SH-SY5Y (cell line): Measurements from ENCODE around the gene GABARAPL2.

Experiments
- GATA2 ChIP-seq: IDR thresholded peaks from 2 replicates; pipeline ENCODE4 v1.6.1; 2011; ENCODE audit warnings: mild to moderate bottlenecking, low read depth, low read length
- GATA3 ChIP-seq: IDR thresholded peaks from 2 replicates; pipeline ENCODE4 v1.6.1; 2011; ENCODE audit warnings: low read depth, mild to moderate bottlenecking, low read length, moderate library complexity

DNA sequence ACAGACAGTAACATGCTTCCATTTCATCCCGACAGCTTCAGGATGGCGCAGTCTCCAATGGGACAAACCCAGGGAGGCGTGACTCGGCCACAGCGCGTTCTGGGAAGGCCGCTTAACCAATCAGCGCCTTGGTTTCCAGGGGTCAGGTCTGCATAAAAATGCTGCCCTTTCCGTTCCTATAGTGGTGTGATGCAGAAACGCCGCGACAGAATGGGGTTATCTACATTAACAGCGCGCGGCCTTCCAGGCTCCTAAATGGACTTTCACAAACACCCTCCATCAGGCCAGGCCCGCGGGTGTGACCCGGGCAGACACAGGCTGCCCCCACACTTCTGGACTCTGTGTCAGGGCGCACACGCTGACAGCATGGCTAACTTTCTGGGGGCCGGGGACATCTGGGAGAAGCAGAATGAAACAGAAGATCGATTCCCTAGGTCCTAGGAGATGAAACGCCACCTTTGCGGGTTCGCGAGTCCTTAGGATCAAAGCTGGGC lies 10.9 kb upstream of the GABARAPL2 start:
- 0 out of 2 replicates have a peak, but pooled peaks have one; percentile 9 for TF ChIP-seq GATA2
- no peak for TF ChIP-seq GATA3
